AG04449 (cell line): ENCODE data around the gene LRCH4.

Source experiments
- CTCF ChIA-PET: fragments of 350-600 bp; formaldehyde crosslinking; extraction: SDS; loops from one replicate; lab custom pipeline; 2021; ENCODE audit warnings: antibody characterized with exemption; lab: Yijun Ruan, JAX
- POLR2A ChIA-PET: fragments of 400-600, 350-600 bp; formaldehyde crosslinking; extraction: SDS; loops from one replicate; lab custom pipeline; 2020; ENCODE audit warnings: antibody characterized with exemption, inconsistent platforms; lab: Yijun Ruan, JAX
- DNase-seq: peaks from one replicate; pipeline ENCODE4 v3.0.0-alpha.2; 2010; ENCODE audit warnings: low read depth, low spot score
- H3K4me3 ChIP-seq: 2 replicates; pipeline ENCODE4 v1.5.1; 2011; ENCODE audit warnings: low read depth, mild to moderate bottlenecking, control low read depth, low read length
- CTCF ChIP-seq: IDR thresholded peaks from one replicate; pipeline ENCODE4 v1.5.1; 2011; ENCODE audit warnings: mild to moderate bottlenecking, moderate library complexity, low read length, control low read depth, inconsistent platforms; ENCODE audit not compliant: insufficient read depth; ENCODE audit errors: missing control alignments

LRCH4 gene

GRCh38 chr7:100609958-100610357, 24.0 kb upstream of the LRCH4 start:
- no peak overlapping the region for H3K4me3 ChIP-seq
- no peak for TF ChIP-seq CTCF
- CTCF ChIA-PET, result no interaction called here
- POLR2A ChIA-PET, result no interaction called here
- DNase-seq, result no peak

GRCh38 chr7:100607111-100607510, 21.2 kb upstream of the LRCH4 start:
- no peak overlapping the region for H3K4me3 ChIP-seq
- CTCF ChIA-PET, result interaction anchor here (5.5 kb wide), 1 partner anchor 84 kb away, joined by 33 read pairs; no protein-coding TSS in a partner anchor
- DNase-seq, result no peak
- TF ChIP-seq CTCF, result no peak
- POLR2A ChIA-PET, result interaction anchor here (0.6 kb wide), 2 partner anchors 69 to 515 kb away, joined by 3 to 4 read pairs; no protein-coding TSS in a partner anchor

- H3K4me3 ChIP-seq, result no peak overlapping the region
- DNase-seq, result no peak
- ChIA-PET CTCF (interaction anchor here (0.8 to 5.5 kb wide), 4 partner anchors 17 to 245 kb away, joined by 3 to 33 read pairs (median 4); no protein-coding TSS in a partner anchor), POLR2A (interaction anchor here (1.0 kb wide), 1 partner anchor 70 kb away, joined by 3 read pairs; no protein-coding TSS in a partner anchor)
- TF ChIP-seq CTCF, result no peak
Measured at GRCh38 chr7:100606313-100606712, 20.4 kb upstream of the LRCH4 start.

- ChIA-PET POLR2A (no interaction called here), CTCF (interaction anchor here (1.0 to 5.5 kb wide), 7 partner anchors 8 to 200 kb away, joined by 3 to 33 read pairs (median 3); partner anchors contain the start of gene POP7)
- TF ChIP-seq CTCF, result no peak
- H3K4me3 ChIP-seq, result peak overlapping the region; percentile 98
- no peak for DNase-seq
Measured at GRCh38 chr7:100604976-100605911, 19.3 kb upstream of the LRCH4 start.

GRCh38 chr7:100604028-100604975, 18.4 kb upstream of the LRCH4 start:
- POLR2A ChIA-PET, result interaction anchor here (1.3 to 3.2 kb wide), 3 partner anchors 8 to 19 kb away, joined by 4 to 48 read pairs (median 10); partner anchors contain the start of genes FBXO24, LRCH4 and MOSPD3
- no peak for DNase-seq
- H3K4me3 ChIP-seq, result peak overlapping the region; percentile 98
- peak; percentile 48 for TF ChIP-seq CTCF
- CTCF ChIA-PET, result interaction anchor here (0.6 to 5.5 kb wide), 10 partner anchors 8 to 139 kb away, joined by 3 to 33 read pairs (median 4); partner anchors contain the start of genes MOSPD3 and POP7
